RWPE2 (cell line): Measurements from ENCODE around the gene TTLL12.

Experiments
- ATAC-seq: fragments of 200-7000 bp; cut with Tn5 transposase; 3 replicates; pipeline ENCODE4 v1.9.1; 2021; ENCODE audit warnings: low read depth
- DNase-seq: peaks from one replicate; pipeline ENCODE4 v3.0.0-alpha.2; 2020; ENCODE audit warnings: low spot score
- H3K27ac ChIP-seq: fragments of 450-650 bp; 2 replicates; pipeline ENCODE4 v1.5.1; 2017; ENCODE audit warnings: mild to moderate bottlenecking; ENCODE audit not compliant: poor library complexity, severe bottlenecking
- H3K27me3 ChIP-seq: fragments of 250-450 bp; sonication (Bioruptor Pico); 2 replicates; pipeline ENCODE4 v1.5.1; 2021; ENCODE audit warnings: mild to moderate bottlenecking, moderate library complexity; ENCODE audit not compliant: insufficient read depth, poor library complexity, severe bottlenecking
- H3K36me3 ChIP-seq: fragments of 250-450 bp; sonication (Bioruptor Pico); 2 replicates; pipeline ENCODE4 v1.5.1; 2020; ENCODE audit warnings: low read depth, mild to moderate bottlenecking, moderate library complexity
- H3K4me1 ChIP-seq: fragments of 250-450 bp; sonication (Bioruptor Pico); 2 replicates; pipeline ENCODE4 v1.5.1; 2021; ENCODE audit warnings: mild to moderate bottlenecking, moderate library complexity; ENCODE audit not compliant: insufficient read depth, poor library complexity, severe bottlenecking
- H3K4me3 ChIP-seq: fragments of 250-450 bp; sonication (Bioruptor Pico); 2 replicates; pipeline ENCODE4 v1.5.1; 2021; ENCODE audit warnings: mild to moderate bottlenecking, moderate library complexity; ENCODE audit not compliant: severe bottlenecking
- H3K9me3 ChIP-seq: fragments of 250-450 bp; sonication (Bioruptor Pico); 2 replicates; pipeline ENCODE4 v1.5.1; 2021; ENCODE audit warnings: mild to moderate bottlenecking, moderate library complexity; ENCODE audit not compliant: severe bottlenecking
- CTCF ChIP-seq: fragments of 450-650 bp; IDR thresholded peaks from one replicate; pipeline ENCODE4 v1.5.1; 2017; ENCODE audit warnings: mild to moderate bottlenecking, moderate library complexity; ENCODE audit not compliant: poor library complexity, severe bottlenecking

The TTLL12 gene

DNA sequence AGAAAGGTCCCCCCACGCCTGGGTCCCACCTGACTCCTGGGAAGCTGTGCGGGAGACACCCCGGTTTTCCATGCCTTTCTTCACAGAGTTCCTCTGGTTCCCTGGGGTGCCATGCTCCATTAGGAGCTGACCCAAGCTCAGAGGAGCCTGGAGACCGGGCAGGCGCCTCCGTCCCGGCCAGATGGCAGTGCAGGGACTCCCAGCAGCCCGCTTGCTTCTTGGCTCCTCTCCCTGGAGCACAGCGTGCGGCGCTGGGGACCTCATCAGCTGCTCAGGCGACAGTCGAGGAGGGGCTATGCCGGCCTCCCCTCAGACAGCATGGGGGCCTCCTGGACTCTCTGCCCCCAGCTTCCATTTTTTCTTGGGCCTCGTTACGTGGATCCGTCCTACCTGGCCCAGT, 13.1 kb upstream of the TTLL12 start:
- TF ChIP-seq CTCF = no peak
- Histone ChIP-seq H3K27me3 (no peaks in the 10 kb centered on the region), H3K36me3 (no peaks in the 10 kb centered on the region), H3K4me3 (no peak overlapping the region), H3K27ac (no peak overlapping the region), H3K4me1 (no peaks in the 10 kb centered on the region), H3K9me3 (no peaks in the 10 kb centered on the region)
- ATAC-seq (no peak), DNase-seq (no peak)

GRCh38 chr22:43199541-43199940, 12.6 kb upstream of the TTLL12 start:
- no peaks in the 10 kb centered on the region for H3K4me1 ChIP-seq
- H3K27ac ChIP-seq = no peak overlapping the region
- no peaks in the 10 kb centered on the region for H3K27me3 ChIP-seq
- H3K4me3 ChIP-seq = no peak overlapping the region
- no peak for DNase-seq
- no peak for TF ChIP-seq CTCF
- H3K36me3 ChIP-seq = no peaks in the 10 kb centered on the region
- H3K9me3 ChIP-seq = no peaks in the 10 kb centered on the region
- no peak for ATAC-seq

DNA sequence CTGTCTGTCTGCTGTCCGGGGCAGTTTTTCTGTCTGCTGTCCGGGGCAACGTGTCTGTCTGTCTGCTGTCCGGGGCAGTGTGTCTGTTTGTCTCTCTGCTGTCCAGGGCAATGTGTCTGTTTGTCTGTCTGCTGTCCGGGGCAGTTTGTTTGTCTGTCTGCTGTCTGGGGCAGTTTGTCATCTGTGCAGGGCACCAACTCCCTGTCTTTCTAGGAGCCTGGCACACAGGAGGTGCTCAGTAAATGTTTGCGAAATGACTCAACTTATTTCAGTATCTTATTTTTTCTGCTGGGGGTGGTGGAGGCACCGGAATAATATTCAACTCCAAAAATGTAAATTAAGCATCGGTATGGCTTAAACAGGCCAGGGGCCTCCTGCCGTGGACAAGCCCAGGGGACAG, 12.0 kb upstream of the TTLL12 start:
- H3K27ac ChIP-seq = no peak overlapping the region
- no peak for DNase-seq
- no peaks in the 10 kb centered on the region for H3K4me1 ChIP-seq
- H3K9me3 ChIP-seq = no peaks in the 10 kb centered on the region
- no peaks in the 10 kb centered on the region for H3K27me3 ChIP-seq
- H3K36me3 ChIP-seq = no peaks in the 10 kb centered on the region
- H3K4me3 ChIP-seq = no peak overlapping the region
- TF ChIP-seq CTCF = no peak
- ATAC-seq = no peak

GRCh38 chr22:43198126-43198525, 11.2 kb upstream of the TTLL12 start:
- Histone ChIP-seq H3K27ac (no peak overlapping the region), H3K4me3 (no peak overlapping the region), H3K9me3 (no peaks in the 10 kb centered on the region), H3K36me3 (no peaks in the 10 kb centered on the region), H3K27me3 (no peaks in the 10 kb centered on the region), H3K4me1 (no peaks in the 10 kb centered on the region)
- no peak for ATAC-seq
- no peak for TF ChIP-seq CTCF
- no peak for DNase-seq

DNA sequence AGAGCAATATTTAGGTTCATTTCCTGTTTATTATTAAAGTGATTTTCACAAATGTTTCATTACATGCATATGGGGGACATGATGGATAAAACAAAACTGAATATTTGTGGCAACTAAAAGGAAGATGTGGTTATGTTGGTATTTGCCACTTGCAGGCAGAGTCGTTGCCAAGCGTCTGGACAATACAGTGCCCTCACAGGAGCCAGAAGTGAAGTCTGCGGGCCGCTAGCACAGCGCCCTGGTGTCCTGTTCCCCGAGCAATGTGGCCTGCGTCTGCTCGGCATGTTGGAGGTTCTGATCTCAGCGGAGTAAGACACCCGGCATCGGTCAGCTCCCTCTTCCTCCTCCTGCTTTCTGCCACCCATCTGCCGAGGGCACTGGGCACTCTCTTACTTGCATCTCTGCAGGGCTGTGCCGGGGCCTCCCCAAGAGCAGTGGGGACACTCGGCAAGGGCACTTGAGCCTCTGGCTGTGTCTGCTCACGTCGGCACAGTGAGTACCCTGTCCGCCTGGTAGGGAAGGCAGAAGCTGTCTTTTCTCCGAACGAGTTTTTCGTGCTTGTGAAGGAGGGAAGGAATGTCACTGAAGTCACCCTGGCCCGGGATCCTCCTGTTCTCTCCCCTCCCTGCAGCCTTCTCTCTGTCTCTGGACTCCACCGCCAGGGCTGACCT, 10.5 kb upstream of the TTLL12 start:
- no peaks in the 10 kb centered on the region for H3K27me3 ChIP-seq
- H3K36me3 ChIP-seq = no peaks in the 10 kb centered on the region
- no peak for DNase-seq
- no peak overlapping the region for H3K4me3 ChIP-seq
- no peak overlapping the region for H3K27ac ChIP-seq
- no peak for ATAC-seq
- no peak for TF ChIP-seq CTCF
- no peaks in the 10 kb centered on the region for H3K9me3 ChIP-seq
- no peaks in the 10 kb centered on the region for H3K4me1 ChIP-seq
